ENCODE data around the gene CMIP. TPM values are rescaled to one million over a fixed set of nuclear protein-coding genes. Genes with fewer than 3 reads are reported as not detected.

The CMIP gene
- 6.6 and 12.5 TPM in 2 replicates for total RNA-seq (ENCODE audit: low replicate concordance)

GRCh38 chr16:81444448-81445121 lies at the start of gene CMIP:
Gene CMIP (plus strand): TSS chr16:81444808.
- Mint-ChIP-seq H3K9me3 (no peaks in the 10 kb centered on the region), H3K36me3 (peaks cover 2% of the 10 kb centered on the region), H3K27me3 (ENCODE audit: insufficient read depth, low read depth) (peaks cover 9% of the 10 kb centered on the region), H3K4me1 (peaks cover 45% of the 10 kb centered on the region), H3K4me3 (peak within 1 kb of the TSS; percentile 92), H3K27ac (peak within 1 kb of the TSS; percentile 98)
- Histone ChIP-seq H4K20me1 (ENCODE audit: low read depth) (peaks cover 36% of the 10 kb centered on the region), H3K36me3 (no peaks in the 10 kb centered on the region), H3K79me2 (ENCODE audit: low read depth) (peaks cover 46% of the 10 kb centered on the region), H3K4me3 (peak within 1 kb of the TSS; percentile 74), H3K27me3 (peaks cover 29% of the 10 kb centered on the region), H3K4me1 (peaks cover 25% of the 10 kb centered on the region), H2AFZ (replicated peaks) (peak within 1 kb of the TSS; percentile 70), H3K9me3 (ENCODE audit: low read depth) (no peaks in the 10 kb centered on the region), H3K9ac (peak within 1 kb of the TSS; percentile 54), H3F3A (ENCODE audit: low read depth) (peaks cover 31% of the 10 kb centered on the region), H3K4me2 (peak within 1 kb of the TSS; percentile 97), H3K27ac (no peak within 1 kb of the TSS)
- peak; percentile 93 for DNase-seq (ENCODE audit: low spot score)
- TF ChIP-seq EZH2phosphoT487 (IDR thresholded peaks at IDR 0.05): no peak
- TF ChIP-seq EZH2 (IDR thresholded peaks at IDR 0.05): no peak
- no peak for TF ChIP-seq CTCF (IDR thresholded peaks at IDR 0.05)

GRCh38 chr16:81394966-81395655 lies 49.5 kb upstream of the CMIP start:
- Histone ChIP-seq H3K27ac (no peak overlapping the region), H3K9ac (no peak overlapping the region), H3K9me3 (ENCODE audit: low read depth) (no peaks in the 10 kb centered on the region), H3K36me3 (peaks cover under 1% of the 10 kb centered on the region), H4K20me1 (ENCODE audit: low read depth) (no peaks in the 10 kb centered on the region), H3K79me2 (ENCODE audit: low read depth) (no peaks in the 10 kb centered on the region), H3F3A (ENCODE audit: low read depth) (no peaks in the 10 kb centered on the region), H3K4me3 (no peak overlapping the region), H3K4me1 (no peaks in the 10 kb centered on the region), H2AFZ (replicated peaks) (no peak overlapping the region), H3K27me3 (no peaks in the 10 kb centered on the region), H3K4me2 (no peak overlapping the region)
- no peak overlapping the region for H3K4me3 Mint-ChIP-seq
- TF ChIP-seq CTCF (IDR thresholded peaks at IDR 0.05) (no peak), EZH2phosphoT487 (IDR thresholded peaks at IDR 0.05) (no peak), EZH2 (IDR thresholded peaks at IDR 0.05) (no peak)
- H3K4me1 Mint-ChIP-seq: peaks cover 7% of the 10 kb centered on the region
- H3K27ac Mint-ChIP-seq: no peak overlapping the region
- H3K9me3 Mint-ChIP-seq: peaks cover 4% of the 10 kb centered on the region
- peaks cover 2% of the 10 kb centered on the region for H3K27me3 Mint-ChIP-seq (ENCODE audit: insufficient read depth, low read depth)
- H3K36me3 Mint-ChIP-seq: peaks cover 7% of the 10 kb centered on the region
- no peak for DNase-seq (ENCODE audit: low spot score)

- Mint-ChIP-seq H3K4me1 (peaks cover 4% of the 10 kb centered on the region), H3K27ac (no peak overlapping the region), H3K27me3 (ENCODE audit: insufficient read depth, low read depth) (peaks cover 2% of the 10 kb centered on the region), H3K36me3 (peaks cover 4% of the 10 kb centered on the region), H3K4me3 (no peak overlapping the region), H3K9me3 (peaks cover 4% of the 10 kb centered on the region)
- Histone ChIP-seq H3K4me3 (no peak overlapping the region), H3K4me2 (no peak overlapping the region), H3K27ac (no peak overlapping the region), H3K36me3 (no peaks in the 10 kb centered on the region), H3K27me3 (no peaks in the 10 kb centered on the region), H3K79me2 (ENCODE audit: low read depth) (no peaks in the 10 kb centered on the region), H4K20me1 (ENCODE audit: low read depth) (no peaks in the 10 kb centered on the region), H3K4me1 (no peaks in the 10 kb centered on the region), H3K9me3 (ENCODE audit: low read depth) (no peaks in the 10 kb centered on the region), H3F3A (ENCODE audit: low read depth) (no peaks in the 10 kb centered on the region), H3K9ac (no peak overlapping the region), H2AFZ (replicated peaks) (no peak overlapping the region)
- DNase-seq (ENCODE audit: low spot score): no peak
- TF ChIP-seq CTCF (IDR thresholded peaks at IDR 0.05): no peak
- TF ChIP-seq EZH2 (IDR thresholded peaks at IDR 0.05): no peak
- TF ChIP-seq EZH2phosphoT487 (IDR thresholded peaks at IDR 0.05): no peak
Measured at GRCh38 chr16:81397058-81397878, 47.3 kb upstream of the CMIP start.

Measured in neural progenitor cell (in vitro differentiated cells).